ENCODE data around the gene SPATA3. TPM values are rescaled to one million over a fixed set of nuclear protein-coding genes. Genes with fewer than 3 reads are reported as not detected.

The SPATA3 gene
- total and polyA plus RNA-seq, 2 of the 13 experiments (the other 11 are each of a cell fraction or from before 2014, with no cell fraction given), result not detected

GRCh38 chr2:231000211-231000904 is 4.4 kb downstream of the SPATA3 start (continued):
- TF ChIP-seq CSRNP2 (CRISPR knock-in tag; conservative IDR thresholded peaks at IDR 0.05; ENCODE audit: low read depth) (no peak), ZNF782 (CRISPR knock-in tag; IDR thresholded peaks at IDR 0.05; ENCODE audit: borderline replicate concordance) (no peak), SNAPC5 (CRISPR knock-in tag; IDR thresholded peaks at IDR 0.05; ENCODE audit: borderline replicate concordance) (no peak), ZNF619 (CRISPR knock-in tag; IDR thresholded peaks at IDR 0.05) (no peak), ZNF34 (CRISPR knock-in tag; IDR thresholded peaks at IDR 0.05; ENCODE audit: borderline replicate concordance) (no peak), MXD1 (CRISPR knock-in tag; IDR thresholded peaks at IDR 0.05) (no peak), ZNF737 (CRISPR knock-in tag; IDR thresholded peaks at IDR 0.05; ENCODE audit: borderline replicate concordance) (no peak), FOXJ3 (CRISPR knock-in tag; IDR thresholded peaks at IDR 0.05; ENCODE audit: borderline replicate concordance) (no peak), ZNF317 (CRISPR knock-in tag; IDR thresholded peaks at IDR 0.05) (no peak), GATAD2A (CRISPR knock-in tag; IDR thresholded peaks at IDR 0.05) (peak; percentile 45; the same call in 1 of the 2 replicates), ZNF513 (CRISPR knock-in tag; conservative IDR thresholded peaks at IDR 0.05) (0 out of 2 replicates have a peak, but pooled peaks have one; percentile 72), PHF5A (CRISPR knock-in tag; IDR thresholded peaks at IDR 0.05; ENCODE audit: low read depth, unreplicated experiment) (peak; percentile 53), THAP11 (CRISPR knock-in tag; IDR thresholded peaks at IDR 0.05) (no peak), ELF1 (CRISPR knock-in tag; IDR thresholded peaks at IDR 0.05) (0 out of 2 replicates have a peak, but pooled peaks have one; percentile 32), IRX3 (CRISPR knock-in tag; IDR thresholded peaks at IDR 0.05; ENCODE audit: borderline replicate concordance, low read depth) (no peak), ATRX (CRISPR knock-in tag; IDR thresholded peaks at IDR 0.05; ENCODE audit: borderline replicate concordance) (no peak), GZF1 (CRISPR knock-in tag; IDR thresholded peaks at IDR 0.05) (no peak), HNRNPLL (IDR thresholded peaks at IDR 0.05; ENCODE audit: low read depth, low read length, poor library complexity, severe bottlenecking) (peak; percentile 47)
